ENCODE measurements around the gene COG5.

COG5 gene

DNA sequence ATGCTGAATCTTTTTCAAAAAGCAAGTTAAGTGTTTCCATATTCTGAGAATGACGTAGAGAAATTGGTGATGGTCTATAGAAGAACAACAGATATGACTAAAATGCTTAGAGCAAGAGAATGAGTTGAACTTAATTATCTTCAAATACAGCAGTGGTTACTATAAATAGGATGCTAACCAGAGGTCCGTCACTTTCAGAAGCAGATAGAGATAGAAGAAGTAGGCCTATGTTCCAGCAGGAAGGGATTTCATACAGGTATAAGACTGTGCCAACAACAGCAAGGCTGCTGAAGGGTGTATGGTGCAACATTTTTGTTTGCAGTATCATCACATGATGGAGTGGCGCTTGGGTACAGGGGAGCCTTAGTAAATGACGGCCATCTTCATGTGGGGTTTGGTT, 326.3 kb downstream of the COG5 start:
- no peak overlapping the region for H3K4me3 ChIP-seq (ENCODE audit: low read depth, low read length)
- no peak for DNase-seq (ENCODE audit: low read depth)
- TF ChIP-seq CTCF (IDR thresholded peaks at IDR 0.05; ENCODE audit: control insufficient read depth, extremely low read depth, insufficient read depth), result no peak

GRCh38 chr7:107236862-107237261, 326.9 kb downstream of the COG5 start:
- H3K4me3 ChIP-seq (ENCODE audit: low read depth, low read length), result no peak overlapping the region
- no peak for DNase-seq (ENCODE audit: low read depth)
- no peak for TF ChIP-seq CTCF (IDR thresholded peaks at IDR 0.05; ENCODE audit: control insufficient read depth, extremely low read depth, insufficient read depth)

GRCh38 chr7:107234436-107234835, 329.3 kb downstream of the COG5 start:
- H3K4me3 ChIP-seq (ENCODE audit: low read depth, low read length), result no peak overlapping the region; the same call in 1 of the 2 replicates
- peak; percentile 25 for DNase-seq (ENCODE audit: low read depth)

DNA sequence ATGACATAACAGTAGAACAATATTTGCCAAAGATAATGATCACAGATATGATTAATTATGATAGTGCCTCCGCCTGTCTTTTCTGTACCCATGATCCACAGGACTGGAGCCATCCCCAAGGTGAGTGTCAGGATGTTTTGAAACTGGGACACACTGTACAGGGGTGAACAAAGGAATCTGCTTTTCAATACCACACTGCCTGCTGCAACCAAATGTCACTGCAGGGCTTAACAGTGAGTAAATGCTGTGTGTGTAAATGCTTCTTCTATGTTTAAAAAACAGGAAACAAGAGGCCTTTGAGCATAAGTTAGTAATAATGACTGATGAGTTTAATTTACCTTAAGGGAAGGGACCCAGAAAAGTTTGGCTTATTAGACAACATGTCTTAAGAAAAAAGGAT, 329.7 kb downstream of the COG5 start:
- TF ChIP-seq CTCF (IDR thresholded peaks at IDR 0.05; ENCODE audit: control insufficient read depth, extremely low read depth, insufficient read depth), result no peak
- no peak overlapping the region for H3K4me3 ChIP-seq (ENCODE audit: low read depth, low read length)
- DNase-seq (ENCODE audit: low read depth), result no peak

More at GRCh38 chr7:107234436-107234835, 329.3 kb downstream of the COG5 start:
- no peak for TF ChIP-seq CTCF (IDR thresholded peaks at IDR 0.05; ENCODE audit: control insufficient read depth, extremely low read depth, insufficient read depth)

DNA sequence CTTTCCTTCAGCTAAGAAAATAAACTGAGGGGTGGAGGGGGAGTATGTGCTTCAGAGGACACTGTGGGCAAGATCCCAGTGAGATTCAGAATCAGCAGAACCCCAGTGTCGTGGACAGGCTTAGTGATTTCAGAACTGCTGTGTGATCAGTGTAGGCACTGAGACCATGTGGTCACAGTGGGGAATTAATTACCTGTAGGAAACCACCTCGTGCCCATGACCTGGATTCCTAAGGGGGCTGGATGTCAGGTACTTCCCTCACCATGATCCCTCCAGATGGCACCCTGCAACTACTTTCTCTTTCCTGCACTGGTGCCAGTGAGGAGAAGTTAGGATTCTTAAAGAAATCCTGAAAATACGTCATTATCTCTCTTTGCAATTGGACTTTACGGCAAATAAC, 330.5 kb downstream of the COG5 start:
- no peak overlapping the region for H3K4me3 ChIP-seq (ENCODE audit: low read depth, low read length)
- peak; percentile 45 for TF ChIP-seq CTCF (IDR thresholded peaks at IDR 0.05; ENCODE audit: control insufficient read depth, extremely low read depth, insufficient read depth)
- DNase-seq (ENCODE audit: low read depth), result no peak

GRCh38 chr7:107232568-107233090, 331.1 kb downstream of the COG5 start:
- no peak for TF ChIP-seq CTCF (IDR thresholded peaks at IDR 0.05; ENCODE audit: control insufficient read depth, extremely low read depth, insufficient read depth)
- H3K4me3 ChIP-seq (ENCODE audit: low read depth, low read length), result no peak overlapping the region
- no peak for DNase-seq (ENCODE audit: low read depth)

- H3K4me3 ChIP-seq (ENCODE audit: low read depth, low read length), result no peak overlapping the region
- no peak for TF ChIP-seq CTCF (IDR thresholded peaks at IDR 0.05; ENCODE audit: control insufficient read depth, extremely low read depth, insufficient read depth)
- DNase-seq (ENCODE audit: low read depth), result no peak
Measured at GRCh38 chr7:107230334-107230733, 333.4 kb downstream of the COG5 start.
